GM10248 (cell line): ENCODE measurements around the gene CCSAP.

Experiments
- CTCF ChIA-PET: fragments of 300-600 bp; sonication (Branson Sonifier 250); formaldehyde crosslinking; extraction: SDS; loops from one replicate; lab custom pipeline; 2021; ENCODE audit warnings: antibody characterized with exemption; lab: Yijun Ruan, JAX
- POLR2A ChIA-PET: fragments of 350-650 bp; sonication (Branson Sonifier 250); formaldehyde crosslinking; extraction: SDS; loops from one replicate; lab custom pipeline; 2020; ENCODE audit warnings: antibody characterized with exemption; lab: Yijun Ruan, JAX
- DNase-seq: peaks from one replicate; pipeline ENCODE4 v3.0.0; 2012; ENCODE audit errors: extremely low spot score
- TF ChIP-seq, protein P1 (sequence below): IDR thresholded peaks from 2 replicates; pipeline ENCODE4 v1.5.1; 2012; ENCODE audit warnings: mild to moderate bottlenecking, low read depth; ENCODE audit errors: extremely low read depth, missing control alignments, control extremely low read depth

Gene CCSAP

DNA sequence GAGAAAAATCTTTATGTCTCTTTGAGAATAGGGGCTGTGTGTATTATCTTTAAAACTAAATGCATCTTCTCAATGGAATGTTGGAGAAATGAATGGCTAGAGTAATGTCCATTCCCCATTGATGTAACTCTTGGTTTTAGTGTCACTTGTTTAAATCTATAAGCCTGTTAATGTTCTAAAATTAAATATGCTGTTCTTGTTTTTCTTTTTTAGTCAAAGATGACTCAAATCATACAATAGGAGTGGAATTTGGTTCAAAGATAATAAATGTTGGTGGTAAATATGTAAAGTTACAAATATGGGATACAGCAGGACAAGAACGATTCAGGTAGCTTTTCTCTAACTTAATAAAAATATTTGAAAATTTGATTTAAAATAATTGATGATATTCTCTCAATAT is 54.3 kb downstream of the CCSAP start:
- CTCF ChIA-PET = interaction anchor here (0.7 kb wide), 1 partner anchor 10 kb away, joined by 3 read pairs; no protein-coding TSS in a partner anchor
- TF ChIP-seq, protein P1, sequence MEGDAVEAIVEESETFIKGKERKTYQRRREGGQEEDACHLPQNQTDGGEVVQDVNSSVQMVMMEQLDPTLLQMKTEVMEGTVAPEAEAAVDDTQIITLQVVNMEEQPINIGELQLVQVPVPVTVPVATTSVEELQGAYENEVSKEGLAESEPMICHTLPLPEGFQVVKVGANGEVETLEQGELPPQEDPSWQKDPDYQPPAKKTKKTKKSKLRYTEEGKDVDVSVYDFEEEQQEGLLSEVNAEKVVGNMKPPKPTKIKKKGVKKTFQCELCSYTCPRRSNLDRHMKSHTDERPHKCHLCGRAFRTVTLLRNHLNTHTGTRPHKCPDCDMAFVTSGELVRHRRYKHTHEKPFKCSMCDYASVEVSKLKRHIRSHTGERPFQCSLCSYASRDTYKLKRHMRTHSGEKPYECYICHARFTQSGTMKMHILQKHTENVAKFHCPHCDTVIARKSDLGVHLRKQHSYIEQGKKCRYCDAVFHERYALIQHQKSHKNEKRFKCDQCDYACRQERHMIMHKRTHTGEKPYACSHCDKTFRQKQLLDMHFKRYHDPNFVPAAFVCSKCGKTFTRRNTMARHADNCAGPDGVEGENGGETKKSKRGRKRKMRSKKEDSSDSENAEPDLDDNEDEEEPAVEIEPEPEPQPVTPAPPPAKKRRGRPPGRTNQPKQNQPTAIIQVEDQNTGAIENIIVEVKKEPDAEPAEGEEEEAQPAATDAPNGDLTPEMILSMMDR = no peak
- POLR2A ChIA-PET = no interaction called here
- no peak for DNase-seq

DNA sequence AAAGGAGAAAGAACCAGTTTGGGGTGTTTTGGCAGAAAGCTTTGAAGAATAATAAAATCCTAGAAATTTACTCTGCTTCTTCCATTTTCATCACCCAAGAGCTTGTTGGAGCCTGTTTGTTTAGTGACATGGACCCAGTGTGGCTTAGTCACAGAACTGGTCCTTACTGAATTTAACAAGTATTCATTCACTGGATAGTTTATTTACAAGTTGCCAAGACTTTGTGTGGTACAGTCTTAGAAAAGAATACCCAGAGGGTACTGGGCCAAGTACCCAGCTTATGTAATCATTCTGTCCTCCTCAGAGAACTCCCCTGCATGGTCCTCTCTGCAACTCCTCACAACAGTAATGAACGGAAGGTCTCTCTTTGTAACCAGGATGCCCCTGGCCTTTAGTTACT is 55.6 kb downstream of the CCSAP start:
- DNase-seq = no peak
- ChIA-PET CTCF (interaction anchor here (1.0 to 2.0 kb wide), 2 partner anchors 10 to 29 kb away, joined by 3 to 6 read pairs; no protein-coding TSS in a partner anchor), POLR2A (no interaction called here)

DNA sequence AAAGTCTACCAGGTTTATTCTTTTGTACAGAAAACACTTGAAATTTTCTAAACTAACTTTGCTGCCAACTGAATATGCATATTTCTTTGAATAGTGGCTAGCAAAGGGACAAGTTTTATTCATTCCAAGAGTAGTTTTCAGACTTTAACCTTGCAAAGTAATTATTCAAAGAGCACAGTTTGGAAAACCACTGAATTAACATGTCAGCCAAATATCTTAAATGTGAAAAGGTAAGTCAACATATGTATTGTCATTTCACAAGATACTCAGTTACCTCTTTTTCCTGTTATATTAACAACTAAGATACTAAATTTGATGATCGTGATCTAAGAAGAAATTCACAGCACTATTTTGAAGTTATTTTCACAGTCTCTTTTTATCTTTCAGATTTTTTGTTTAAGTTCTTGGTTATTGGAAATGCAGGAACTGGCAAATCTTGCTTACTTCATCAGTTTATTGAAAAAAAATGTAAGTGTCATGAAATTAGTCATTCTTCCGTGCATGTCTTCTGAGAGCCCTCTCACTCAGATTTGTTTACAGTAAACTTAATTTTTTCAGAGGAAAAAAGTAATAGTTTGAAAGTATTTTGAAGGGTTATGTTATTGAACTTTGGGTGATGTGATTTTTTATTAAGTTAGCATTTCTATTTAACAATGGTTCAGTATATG is 56.6 kb downstream of the CCSAP start:
- ChIA-PET POLR2A (no interaction called here), CTCF (interaction anchor here (2.0 kb wide), 1 partner anchor 27 kb away, joined by 6 read pairs; no protein-coding TSS in a partner anchor)
- TF ChIP-seq, protein P1 = no peak
- no peak for DNase-seq

More for the DNA sequence above, 55.6 kb downstream of the CCSAP start:
- TF ChIP-seq, protein P1 = no peak

DNA sequence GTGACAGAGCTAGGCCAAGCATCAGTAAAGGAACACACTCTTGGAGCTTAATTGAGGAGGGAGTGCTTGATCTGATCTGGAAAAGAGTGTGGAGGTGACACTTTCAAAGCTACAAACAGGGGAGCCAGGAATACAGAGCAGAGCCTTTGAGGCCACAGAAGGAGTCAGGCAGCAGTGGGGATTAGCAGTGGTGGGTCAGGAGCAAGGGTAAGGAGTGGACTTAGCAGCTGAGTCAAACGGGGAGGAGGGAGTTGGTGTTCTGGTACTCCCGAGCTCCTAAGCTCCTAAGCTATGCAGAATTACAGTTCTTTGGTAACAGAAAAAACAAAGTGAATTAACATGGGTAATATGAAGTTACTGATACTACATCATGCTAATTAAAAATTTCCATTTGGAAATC is 57.4 kb downstream of the CCSAP start:
- ChIA-PET CTCF (no interaction called here), POLR2A (no interaction called here)
- TF ChIP-seq, protein P1 = no peak
- DNase-seq = no peak

DNA sequence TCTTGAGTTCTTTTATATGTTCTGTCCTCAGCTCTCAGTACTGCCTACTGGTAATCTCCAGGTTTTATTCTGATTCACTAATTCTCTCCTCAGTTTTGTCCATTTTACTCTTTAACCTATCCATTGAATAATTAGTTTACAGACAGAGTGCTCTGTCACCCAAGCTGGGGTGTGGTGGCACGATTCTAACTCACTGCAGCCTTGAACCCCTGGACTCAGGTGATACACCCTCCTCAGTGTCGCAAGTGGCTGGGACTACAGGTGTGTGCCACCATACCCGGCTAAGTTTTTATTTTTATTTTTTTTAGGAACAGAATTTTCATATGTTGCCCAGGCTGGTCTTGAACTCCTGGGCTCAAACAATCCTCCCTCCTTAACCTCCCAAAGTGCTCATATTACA is 58.0 kb downstream of the CCSAP start:
- POLR2A ChIA-PET = no interaction called here
- TF ChIP-seq, protein P1 = no peak
- no peak for DNase-seq
- CTCF ChIA-PET = no interaction called here

DNA sequence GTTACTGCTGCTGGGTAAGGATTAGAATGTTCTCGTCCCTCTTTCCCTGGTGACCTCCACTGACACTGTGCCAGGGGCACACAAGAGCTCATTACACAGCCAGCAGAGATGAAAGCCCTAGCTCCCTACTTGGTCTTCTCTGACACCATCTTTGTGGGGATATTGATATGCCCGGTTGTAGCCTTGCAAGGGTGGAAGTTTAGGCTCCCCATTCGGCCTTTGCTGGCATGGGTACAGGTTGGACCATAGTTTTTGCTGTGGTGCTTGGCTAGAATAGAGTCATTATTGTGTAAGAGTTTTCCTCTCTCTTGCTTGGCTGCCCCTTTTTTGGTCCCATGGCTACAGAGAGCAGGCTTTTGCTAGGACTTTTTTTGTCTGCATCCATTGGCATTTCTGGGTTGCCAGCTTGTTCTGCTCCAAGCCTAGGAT is 59.6 kb downstream of the CCSAP start:
- no peak for DNase-seq
- TF ChIP-seq, protein P1 = no peak
- ChIA-PET POLR2A (no interaction called here), CTCF (interaction anchor here (0.7 kb wide), 1 partner anchor 70 kb away, joined by 3 read pairs; no protein-coding TSS in a partner anchor)
